GM18526 (cell line): Measurements from ENCODE around the gene ZC3H18.

ENCODE experiments used
- POLR2A ChIP-seq: IDR thresholded peaks from 3 replicates; pipeline ENCODE4 v1.6.1; 2011; ENCODE audit not compliant: insufficient read length; ENCODE audit errors: extremely low read depth

ZC3H18 gene

DNA sequence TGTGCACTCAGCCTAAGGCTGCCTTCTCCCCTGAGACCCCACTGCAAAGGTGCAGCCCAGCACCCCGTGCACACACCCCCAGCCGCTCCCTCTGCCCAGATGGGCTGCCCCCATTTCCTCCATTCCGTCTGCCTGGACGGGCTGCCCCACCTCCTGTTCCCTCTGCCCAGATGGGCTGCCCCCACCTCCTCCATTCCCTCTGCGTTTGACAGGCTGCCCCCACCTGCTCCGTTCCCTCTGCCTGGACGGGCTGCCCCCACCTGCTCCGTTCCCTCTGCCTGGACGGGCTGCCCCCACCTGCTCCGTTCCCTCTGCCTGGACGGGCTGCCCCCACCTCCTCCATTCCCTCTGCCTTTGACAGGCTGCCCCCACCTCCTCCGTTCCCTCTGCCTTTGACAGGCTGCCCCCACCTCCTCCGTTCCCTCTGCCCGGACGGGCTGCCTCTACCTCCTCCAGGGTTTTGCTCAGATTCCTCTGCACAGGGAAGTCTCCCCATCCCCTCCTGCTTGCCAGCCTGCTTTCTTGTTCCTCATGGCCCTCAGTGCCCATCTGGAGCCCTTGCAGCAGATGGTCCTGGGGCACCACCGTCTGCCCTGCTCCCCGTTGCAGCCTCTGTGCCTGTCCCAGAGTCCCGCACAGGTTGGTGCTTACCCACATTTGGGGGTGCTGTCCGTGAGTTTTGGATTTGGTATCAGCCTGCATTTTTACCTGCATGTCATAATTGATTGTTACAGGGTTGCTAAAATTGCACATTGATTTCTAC, 44.8 kb downstream of the ZC3H18 start:
- TF ChIP-seq POLR2A: no peak

- TF ChIP-seq POLR2A: no peak
Observed at GRCh38 chr16:88616320-88616719, 46.1 kb downstream of the ZC3H18 start.

- TF ChIP-seq POLR2A: no peak
Observed at GRCh38 chr16:88616736-88617135, 46.5 kb downstream of the ZC3H18 start.

GRCh38 chr16:88617268-88618031, 47.2 kb downstream of the ZC3H18 start:
- no peak for TF ChIP-seq POLR2A

DNA sequence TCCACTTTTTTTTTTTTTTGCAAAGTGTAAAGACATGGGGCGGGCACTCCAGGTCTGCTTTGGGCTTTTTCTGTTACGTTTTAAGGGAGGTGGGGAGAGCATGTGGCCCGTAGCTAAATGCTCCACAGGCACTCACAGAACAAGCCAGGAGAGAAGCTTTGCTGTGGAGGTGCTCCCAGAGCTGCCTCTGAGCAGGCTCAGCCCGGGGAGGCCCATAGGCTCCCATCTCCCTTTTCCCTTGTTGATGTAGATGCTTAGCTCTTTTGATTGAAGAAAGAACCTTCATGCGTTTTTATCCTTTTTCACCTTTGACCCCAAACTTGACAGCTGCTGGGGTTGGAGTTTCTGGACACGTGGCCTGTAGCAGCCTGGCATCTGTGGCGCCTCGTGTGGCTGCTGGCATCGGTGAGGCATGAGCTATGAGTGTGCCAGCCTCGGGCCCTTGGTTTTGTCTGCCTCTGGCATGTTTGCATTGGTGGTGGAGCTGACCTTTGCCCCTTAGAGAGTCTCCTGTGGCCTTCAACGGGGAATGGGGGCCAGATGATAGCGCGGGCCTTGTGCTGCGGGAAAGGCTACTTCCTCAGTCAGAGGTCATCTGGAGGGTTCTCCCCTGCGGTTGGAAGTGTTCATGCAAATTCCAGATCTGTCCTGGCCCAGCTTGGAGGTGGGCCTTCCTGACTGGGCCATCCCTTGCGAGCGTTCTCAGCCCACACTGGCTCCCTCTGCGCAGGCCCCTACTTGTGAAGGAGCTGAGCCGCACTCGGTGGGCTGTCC, 48.2 kb downstream of the ZC3H18 start:
- no peak for TF ChIP-seq POLR2A

DNA sequence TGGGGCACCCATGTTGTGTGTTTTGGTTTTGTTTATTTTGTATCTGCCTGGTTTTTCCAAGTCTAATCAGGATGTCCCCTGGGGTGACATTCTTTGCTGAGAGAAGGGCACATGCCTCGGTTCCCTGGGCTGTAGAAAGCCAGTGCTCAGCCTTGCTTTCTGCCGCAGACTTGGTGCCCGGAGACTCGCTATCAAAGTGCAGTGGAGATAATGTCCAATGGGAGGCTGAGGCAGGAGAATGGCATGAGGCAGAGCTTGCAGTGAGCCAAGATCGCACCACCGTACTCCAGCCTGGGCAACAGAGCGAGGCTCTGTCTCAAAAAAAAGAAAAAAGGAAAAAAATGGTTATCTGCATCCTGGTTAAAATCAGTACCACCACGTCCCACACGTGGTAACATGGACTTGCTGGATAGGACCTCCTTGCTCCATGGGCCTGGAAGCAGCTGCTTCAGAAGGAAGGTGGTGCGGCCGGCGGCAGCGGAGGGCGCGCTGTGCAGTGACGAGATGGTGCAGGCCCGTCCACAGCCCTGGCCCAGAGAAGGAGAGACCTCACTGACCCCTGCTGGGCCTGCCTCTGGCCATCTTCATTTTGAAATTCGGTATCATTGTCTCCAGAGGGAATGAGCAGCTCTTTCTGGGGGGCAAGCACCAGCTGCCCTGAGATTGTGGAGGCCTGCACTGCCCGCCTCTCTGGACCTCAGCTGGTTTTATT, 48.9 kb downstream of the ZC3H18 start:
- no peak for TF ChIP-seq POLR2A

DNA sequence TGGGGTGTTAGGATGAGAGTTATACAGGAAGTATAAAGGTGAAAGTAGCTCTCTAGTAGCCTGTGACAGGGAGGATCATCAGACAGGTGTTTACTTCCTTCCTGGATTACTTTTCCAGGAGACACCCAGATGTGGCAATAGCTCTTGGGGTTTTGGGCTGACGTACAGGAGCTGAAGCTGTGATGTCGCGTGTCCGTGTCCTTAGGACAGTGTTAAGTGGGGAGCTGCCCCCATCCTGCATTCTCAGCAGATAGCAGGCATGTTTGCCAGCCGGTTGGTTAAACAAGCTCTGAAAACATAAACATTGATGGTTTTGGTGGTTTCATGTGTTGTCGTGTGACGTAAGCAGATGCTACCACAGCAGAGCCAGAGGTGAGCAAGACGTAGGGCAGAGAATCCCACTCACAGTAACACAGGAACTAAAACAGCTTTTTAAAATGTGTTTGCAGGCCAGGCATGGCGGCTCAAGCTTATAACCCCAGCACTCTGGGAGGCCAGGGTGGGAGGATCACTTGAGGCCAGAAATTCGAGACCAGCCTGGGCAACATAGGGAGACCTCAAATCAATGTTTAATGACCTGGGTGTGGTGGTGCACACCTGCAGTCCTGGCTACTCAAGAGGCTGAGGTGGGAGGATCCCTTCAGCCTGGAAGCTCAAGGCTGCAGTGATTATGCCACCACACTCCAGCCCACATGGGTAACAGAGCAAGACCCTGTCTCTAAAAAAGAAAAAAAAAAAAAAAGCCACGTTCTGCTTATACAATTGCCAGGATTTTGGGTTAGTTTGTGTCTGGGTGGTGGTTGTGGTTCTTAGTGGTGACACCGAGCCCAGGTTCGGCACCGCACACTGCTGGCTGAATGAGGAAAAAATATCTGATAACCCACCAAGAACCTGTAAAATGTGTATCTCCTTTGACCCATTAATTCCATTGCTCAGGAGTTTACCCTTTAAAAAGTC, 49.9 kb downstream of the ZC3H18 start:
- no peak for TF ChIP-seq POLR2A

GRCh38 chr16:88622125-88622524, 51.9 kb downstream of the ZC3H18 start:
- no peak for TF ChIP-seq POLR2A

DNA sequence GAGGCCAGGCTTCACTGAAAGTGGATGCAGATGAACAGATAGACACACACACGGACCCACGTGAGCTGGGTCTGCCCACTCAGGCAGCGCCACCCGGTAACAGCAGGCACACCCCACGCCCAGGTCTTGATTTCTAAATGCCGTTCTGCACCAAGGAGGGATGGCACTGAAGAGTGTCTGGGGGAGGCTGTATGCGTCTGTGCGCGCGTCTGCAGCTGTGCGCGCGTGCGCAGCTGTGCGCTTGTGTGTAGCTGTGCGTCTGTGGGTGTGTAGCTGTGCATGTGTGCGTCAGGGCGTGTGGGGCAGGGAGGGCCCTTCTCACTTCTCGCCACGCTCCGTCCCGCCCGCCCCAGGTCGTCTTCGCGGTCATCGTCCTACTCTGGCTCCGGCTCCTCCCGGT, 52.7 kb downstream of the ZC3H18 start:
- TF ChIP-seq POLR2A: no peak

DNA sequence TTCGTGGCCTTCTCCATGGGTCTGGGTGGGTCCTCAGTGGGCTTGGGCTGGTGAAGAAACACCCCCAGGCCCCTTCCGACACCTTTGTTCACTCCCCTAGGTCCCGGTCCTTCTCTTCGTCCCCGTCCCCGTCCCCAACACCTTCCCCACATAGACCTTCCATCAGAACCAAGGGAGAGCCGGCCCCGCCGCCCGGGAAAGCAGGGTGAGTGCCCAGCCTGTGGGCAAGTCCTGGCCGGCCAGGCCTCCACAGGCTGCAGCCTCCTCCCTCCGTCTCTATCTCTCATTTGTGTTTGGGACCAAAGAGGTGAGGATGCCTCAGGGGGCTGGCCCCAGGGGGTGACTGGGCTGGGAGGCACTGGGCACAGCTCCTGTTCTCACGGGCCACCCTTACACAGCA, 53.7 kb downstream of the ZC3H18 start:
- no peak for TF ChIP-seq POLR2A

- TF ChIP-seq POLR2A: no peak
Observed at GRCh38 chr16:88624481-88624880, 54.3 kb downstream of the ZC3H18 start.

DNA sequence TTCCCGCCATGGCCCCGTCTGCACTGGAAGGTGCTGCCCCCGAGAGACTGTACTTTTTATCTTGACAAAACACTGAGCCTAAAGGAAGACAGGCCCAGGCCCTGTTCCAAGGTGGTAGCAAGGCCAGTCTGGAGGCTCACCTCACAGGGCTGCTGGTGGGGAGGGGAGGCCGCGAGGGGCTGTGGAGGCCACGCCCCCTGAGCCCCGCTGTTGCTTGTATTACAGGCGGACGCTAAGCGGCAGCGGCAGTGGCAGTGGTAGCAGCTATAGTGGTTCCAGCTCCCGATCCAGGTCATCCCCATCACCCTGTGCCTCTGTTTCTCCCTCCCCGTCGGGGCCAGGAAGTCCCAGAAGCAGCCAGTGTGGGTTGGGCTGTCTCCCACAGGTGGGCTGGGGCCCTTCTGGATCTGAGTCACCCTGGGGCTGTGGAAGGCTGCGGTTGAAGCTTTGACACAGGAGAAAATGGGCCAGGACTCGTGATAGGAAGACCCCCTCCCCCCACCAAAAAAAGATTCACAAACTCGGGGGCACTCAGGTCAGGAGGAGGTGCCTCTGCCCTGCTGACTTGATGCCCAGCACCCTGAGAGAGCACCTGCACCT, 54.9 kb downstream of the ZC3H18 start:
- TF ChIP-seq POLR2A: no peak

DNA sequence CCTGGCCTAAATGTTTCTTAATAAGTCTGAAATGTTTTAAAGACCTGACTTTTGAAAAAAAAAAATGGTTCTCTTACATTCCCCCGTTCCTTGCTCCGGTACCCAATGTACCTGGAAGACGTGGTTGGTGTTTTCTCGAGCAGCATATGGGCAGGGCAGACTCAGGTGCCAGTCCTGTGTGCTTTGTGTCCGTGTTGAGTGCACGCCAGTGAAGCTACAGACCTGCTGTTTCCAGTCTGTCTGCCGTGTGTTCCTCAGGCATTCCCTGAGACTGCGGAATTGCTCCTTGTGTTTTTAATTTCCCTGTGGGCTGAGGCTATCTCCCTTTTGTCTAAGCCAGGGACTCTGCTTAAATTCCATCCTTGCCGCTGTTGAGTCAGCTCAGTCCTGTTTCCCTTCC, 56.4 kb downstream of the ZC3H18 start:
- TF ChIP-seq POLR2A: no peak
